Mesenchymal stem cell (in vitro differentiated cells and primary cell): ENCODE results near the gene MTPN.

Experiments
- DNase-seq: peaks from one replicate; pipeline ENCODE4 v3.0.0-alpha.2; 2013
- H2AFZ ChIP-seq: one replicate; pipeline ENCODE4 v1.6.1; 2013; ENCODE audit warnings: low read depth, mild to moderate bottlenecking, control low read depth, inconsistent platforms, low read length, moderate library complexity
- H2AK5ac ChIP-seq: 2 replicates; pipeline ENCODE4 v1.6.1; 2013; ENCODE audit warnings: low read length, moderate library complexity, mild to moderate bottlenecking, inconsistent platforms; ENCODE audit not compliant: severe bottlenecking
- H2BK120ac ChIP-seq: one replicate; pipeline ENCODE4 v1.6.1; 2013; ENCODE audit warnings: low read depth, mild to moderate bottlenecking, inconsistent platforms, low read length, moderate library complexity
- H2BK12ac ChIP-seq, 2 experiments: one replicate each; pipeline ENCODE4 v1.6.1; 2013; ENCODE audit warnings: inconsistent platforms in 2 of 2, low read length in 2 of 2, mild to moderate bottlenecking in 2 of 2, moderate library complexity in 2 of 2, control low read depth in 1 of 2
- H2BK15ac ChIP-seq: one replicate; pipeline ENCODE4 v1.6.1; 2013; ENCODE audit warnings: mild to moderate bottlenecking, low read depth, inconsistent platforms; ENCODE audit not compliant: poor library complexity, severe bottlenecking
- H2BK5ac ChIP-seq: 2 replicates; pipeline ENCODE4 v1.6.1; 2013; ENCODE audit warnings: low read depth, mild to moderate bottlenecking, low read length, control low read depth, inconsistent platforms; ENCODE audit not compliant: poor library complexity, severe bottlenecking
- H3K14ac ChIP-seq, 2 experiments: one replicate each; pipeline ENCODE4 v1.6.1; 2013; ENCODE audit warnings: inconsistent platforms in 2 of 2, low read length in 2 of 2, control low read depth in 1 of 2, mild to moderate bottlenecking in 1 of 2, moderate library complexity in 1 of 2
- H3K18ac ChIP-seq, 2 experiments: one replicate each; pipeline ENCODE4 v1.6.1; 2013; ENCODE audit warnings: inconsistent platforms in 2 of 2, low read length in 2 of 2, control low read depth in 1 of 2, low read depth in 1 of 2, mild to moderate bottlenecking in 1 of 2
- H3K23ac ChIP-seq, 2 experiments: one replicate each; pipeline ENCODE4 v1.6.1; 2013; ENCODE audit warnings: inconsistent platforms in 2 of 2, low read length in 2 of 2, mild to moderate bottlenecking in 2 of 2, moderate library complexity in 2 of 2, control low read depth in 1 of 2
- H3K27ac ChIP-seq: 2 replicates; pipeline ENCODE4 v1.5.1; 2013; ENCODE audit warnings: mild to moderate bottlenecking, moderate library complexity, low read length, control low read depth, inconsistent platforms; ENCODE audit not compliant: poor library complexity, severe bottlenecking
- H3K27me3 ChIP-seq, 2 experiments: 2 replicates each; pipeline versions ENCODE4 v1.6.1 to v1.7.0; 2013; ENCODE audit warnings: low read length in 2 of 2, mild to moderate bottlenecking in 2 of 2, moderate library complexity in 2 of 2, control low read depth in 1 of 2, inconsistent platforms in 1 of 2; ENCODE audit not compliant: control insufficient read depth in 1 of 2, insufficient read depth in 1 of 2
- H3K36me3 ChIP-seq, 2 experiments: 2 replicates each; pipeline versions ENCODE4 v1.6.1 to v1.7.0; 2013; ENCODE audit warnings: low read length in 2 of 2, control low read depth in 1 of 2, inconsistent platforms in 1 of 2, low read depth in 1 of 2, mild to moderate bottlenecking in 1 of 2; ENCODE audit not compliant: insufficient read depth in 2 of 2, control insufficient read depth in 1 of 2
- H3K4ac ChIP-seq, 2 experiments: one replicate each; pipeline ENCODE4 v1.6.1; 2013; ENCODE audit warnings: inconsistent platforms in 2 of 2, low read length in 2 of 2, mild to moderate bottlenecking in 2 of 2, moderate library complexity in 2 of 2, control low read depth in 1 of 2, low read depth in 1 of 2
- H3K4me1 ChIP-seq: 2 replicates; pipeline ENCODE4 v1.6.1; 2013; ENCODE audit warnings: low read depth, low read length, control low read depth; ENCODE audit not compliant: control insufficient read depth, insufficient read depth
- H3K4me2 ChIP-seq: 2 replicates; pipeline ENCODE4 v1.6.1; 2013; ENCODE audit warnings: low read length, mild to moderate bottlenecking, inconsistent platforms; ENCODE audit not compliant: poor library complexity, severe bottlenecking
- H3K4me3 ChIP-seq, 2 experiments: 2 replicates each; pipeline versions ENCODE4 v1.5.1 to v1.7.0; 2013; ENCODE audit warnings: low read length in 2 of 2, mild to moderate bottlenecking in 2 of 2, control low read depth in 1 of 2, low read depth in 1 of 2; ENCODE audit not compliant: insufficient read depth in 1 of 2
- H3K79me1 ChIP-seq: replicated peaks from 2 replicates; pipeline ENCODE4 v1.6.1; 2013; ENCODE audit warnings: mild to moderate bottlenecking, control low read depth, low read length, inconsistent platforms; ENCODE audit not compliant: poor library complexity, severe bottlenecking
- H3K9ac ChIP-seq: 2 replicates; pipeline ENCODE4 v1.7.0; 2013; ENCODE audit warnings: mild to moderate bottlenecking, low read length, moderate library complexity
- H3K9me3 ChIP-seq: 2 replicates; pipeline ENCODE4 v1.7.0; 2013; ENCODE audit warnings: mild to moderate bottlenecking, low read length; ENCODE audit not compliant: control insufficient read depth
- H4K8ac ChIP-seq: one replicate; pipeline ENCODE4 v1.6.1; 2013; ENCODE audit warnings: inconsistent platforms, mild to moderate bottlenecking, low read length, moderate library complexity
- H4K91ac ChIP-seq: one replicate; pipeline ENCODE4 v1.6.1; 2013; ENCODE audit warnings: mild to moderate bottlenecking, low read length, inconsistent platforms
- WGBS: methylation state at CpG from one replicate; pipeline ENCODE4 v1.1.7; 2013; ENCODE audit warnings: mixed read lengths; 5-methylcytosine and 5-hydroxymethylcytosine counted together

MTPN gene

GRCh38 chr7:135932131-135932530, 45.0 kb downstream of the MTPN start:
- DNase-seq = no peak
- Histone ChIP-seq H4K91ac (no peak overlapping the region), H3K23ac (no peak overlapping the region), H3K36me3 (peaks cover 0 to 33% of the 10 kb centered on the region in 2 experiments), H3K27me3 (no peaks in the 10 kb centered on the region), H3K14ac (no peak overlapping the region), H2AK5ac (no peak overlapping the region), H3K9ac (no peak overlapping the region), H4K8ac (no peak overlapping the region), H3K79me1 (peaks cover 18% of the 10 kb centered on the region), H3K4me2 (no peak overlapping the region), H2BK15ac (no peak overlapping the region), H3K4me1 (peaks cover 4% of the 10 kb centered on the region), H2AFZ (no peak overlapping the region), H2BK12ac (no peak overlapping the region), H3K27ac (no peak overlapping the region), H3K4ac (no peak overlapping the region), H3K9me3 (no peaks in the 10 kb centered on the region), H2BK120ac (no peak overlapping the region), H2BK5ac (no peak overlapping the region), H3K4me3 (no peak overlapping the region), H3K18ac (no peak overlapping the region)
- 100% methylated on average over 2 of the region's 5 CpGs for WGBS

GRCh38 chr7:135930565-135931461, 46.3 kb downstream of the MTPN start:
- WGBS = 55% methylated on average over 8 of the region's 9 CpGs
- Histone ChIP-seq H3K23ac (no peak overlapping the region), H3K9ac (no peak overlapping the region), H3K27ac (no peak overlapping the region), H3K27me3 (no peaks in the 10 kb centered on the region), H3K4me3 (no peak overlapping the region), H3K4me2 (no peak overlapping the region), H2AFZ (no peak overlapping the region), H4K91ac (no peak overlapping the region), H4K8ac (no peak overlapping the region), H3K14ac (no peak overlapping the region), H2AK5ac (no peak overlapping the region), H3K4ac (no peak overlapping the region), H3K4me1 (peaks cover 4% of the 10 kb centered on the region), H2BK120ac (no peak overlapping the region), H2BK15ac (no peak overlapping the region), H2BK12ac (no peak overlapping the region), H3K36me3 (peaks cover 0 to 37% of the 10 kb centered on the region in 2 experiments), H3K79me1 (peaks cover 18% of the 10 kb centered on the region), H2BK5ac (no peak overlapping the region), H3K18ac (no peak overlapping the region), H3K9me3 (no peaks in the 10 kb centered on the region)
- peak; percentile 71 for DNase-seq

GRCh38 chr7:135929722-135930141, 47.4 kb downstream of the MTPN start:
- peaks cover 4% of the 10 kb centered on the region for H3K4me1 ChIP-seq
- no peak overlapping the region for H3K4me2 ChIP-seq
- H4K91ac ChIP-seq = no peak overlapping the region
- H3K23ac ChIP-seq = no peak overlapping the region
- H2BK12ac ChIP-seq = no peak overlapping the region
- peaks cover 18% of the 10 kb centered on the region for H3K79me1 ChIP-seq
- H3K9ac ChIP-seq = no peak overlapping the region
- WGBS = 13% methylated on average over 2 of the region's 3 CpGs
- no peaks in the 10 kb centered on the region for H3K9me3 ChIP-seq
- no peaks in the 10 kb centered on the region for H3K27me3 ChIP-seq
- H2AFZ ChIP-seq = no peak overlapping the region
- H4K8ac ChIP-seq = no peak overlapping the region
- H3K4me3 ChIP-seq = no peak overlapping the region
- no peak overlapping the region for H3K4ac ChIP-seq
- no peak overlapping the region for H2BK120ac ChIP-seq
- no peak overlapping the region for H2BK15ac ChIP-seq
- peak; percentile 23 for DNase-seq
- H2AK5ac ChIP-seq = peak overlapping the region; percentile 47
- no peak overlapping the region for H2BK5ac ChIP-seq
- H3K18ac ChIP-seq = no peak overlapping the region
- no peak overlapping the region for H3K14ac ChIP-seq
- peak overlapping the region; percentile 10 for H3K27ac ChIP-seq
- H3K36me3 ChIP-seq = peaks cover 0 to 36% of the 10 kb centered on the region in 2 experiments

DNA sequence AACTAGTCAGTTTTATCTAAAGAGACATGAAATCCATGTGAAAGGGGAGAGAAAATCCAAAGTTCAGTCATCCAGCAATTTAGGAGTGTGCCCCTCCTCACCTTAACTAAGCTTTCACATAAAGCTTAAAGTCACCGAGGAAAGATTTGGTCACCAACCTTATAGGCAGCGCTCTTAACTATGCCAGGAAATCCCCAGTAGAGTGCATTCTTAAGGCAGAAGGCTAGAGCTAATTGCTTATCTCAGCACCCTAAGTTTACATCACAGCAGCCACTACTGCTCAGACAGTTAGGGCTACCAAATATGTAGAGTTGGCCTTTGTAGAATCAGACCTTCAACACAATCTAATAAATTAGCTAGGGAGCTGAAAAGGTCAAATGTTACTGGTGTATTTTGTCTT, 47.9 kb downstream of the MTPN start:
- no peak overlapping the region for H2BK15ac ChIP-seq
- no peak overlapping the region for H3K9ac ChIP-seq
- no peaks in the 10 kb centered on the region for H3K27me3 ChIP-seq
- no peak overlapping the region for H2BK12ac ChIP-seq
- no peak overlapping the region for H2AFZ ChIP-seq
- no peak overlapping the region for H3K14ac ChIP-seq
- H3K23ac ChIP-seq = no peak overlapping the region
- no peak overlapping the region for H4K8ac ChIP-seq
- peak; percentile 80 for DNase-seq
- peaks cover 0 to 33% of the 10 kb centered on the region in 2 experiments for H3K36me3 ChIP-seq
- no peak overlapping the region for H3K4me3 ChIP-seq
- H2AK5ac ChIP-seq = no peak overlapping the region
- H2BK5ac ChIP-seq = no peak overlapping the region
- no peaks in the 10 kb centered on the region for H3K9me3 ChIP-seq
- peaks cover 6% of the 10 kb centered on the region for H3K4me1 ChIP-seq
- H3K27ac ChIP-seq = no peak overlapping the region
- H3K4ac ChIP-seq = no peak overlapping the region
- H3K18ac ChIP-seq = no peak overlapping the region
- H3K79me1 ChIP-seq = peaks cover 21% of the 10 kb centered on the region
- WGBS = 15% methylated on average over 2 of the region's 2 CpGs
- no peak overlapping the region for H4K91ac ChIP-seq
- H3K4me2 ChIP-seq = no peak overlapping the region
- no peak overlapping the region for H2BK120ac ChIP-seq
